ENCODE results near the gene CNIH1. TPM values are rescaled to one million over a fixed set of nuclear protein-coding genes. Genes with fewer than 3 reads are reported as not detected.
A peak's percentile ranks its signal among the peaks of the same experiment; 100 is the strongest.

Gene CNIH1
- 144 TPM for polyA plus RNA-seq (2013, experiment 1 of 2; ENCODE audit: insufficient read length)
- 156 TPM for polyA plus RNA-seq (2013, experiment 2 of 2; ENCODE audit: insufficient read length)

GRCh38 chr14:54440873-54441868, at the start of gene CNIH1:
CNIH1 (minus strand) TSS chr14:54441374; CDS start chr14:54441327, 47 bp downstream.
- peak; percentile 93 for DNase-seq

- no peak for DNase-seq
These were observed 49.4 kb upstream of the CNIH1 start for GRCh38 chr14:54490445-54491175.

- no peak for DNase-seq
These were observed 48.7 kb upstream of the CNIH1 start for GRCh38 chr14:54489731-54490444.

GRCh38 chr14:54489318-54489683, 48.1 kb upstream of the CNIH1 start:
- no peak for DNase-seq

GRCh38 chr14:54488646-54489317, 47.6 kb upstream of the CNIH1 start, which contains the start of gene GMFB:
GMFB (minus strand) TSS chr14:54488980; CDS start chr14:54488927, 53 bp downstream.
- DNase-seq: peak; percentile 96

- no peak for DNase-seq
These were observed 47.1 kb upstream of the CNIH1 start for GRCh38 chr14:54488318-54488645.

GRCh38 chr14:54487771-54488170, 46.6 kb upstream of the CNIH1 start:
- peak; percentile 59 for DNase-seq

GRCh38 chr14:54486685-54487084, 45.5 kb upstream of the CNIH1 start:
- DNase-seq: no peak

- no peak for DNase-seq
These were observed 42.7 kb upstream of the CNIH1 start for GRCh38 chr14:54483846-54484245.

GRCh38 chr14:54483073-54483745, 42.0 kb upstream of the CNIH1 start:
- DNase-seq: no peak

- DNase-seq: no peak
These were observed 40.5 kb upstream of the CNIH1 start for GRCh38 chr14:54481695-54482094.

GRCh38 chr14:54480830-54481562, 39.8 kb upstream of the CNIH1 start:
- DNase-seq: no peak

- DNase-seq: no peak
These were observed 37.6 kb upstream of the CNIH1 start for GRCh38 chr14:54478636-54479215.

GRCh38 chr14:54475911-54476310, 34.7 kb upstream of the CNIH1 start:
- DNase-seq: peak; percentile 35

GRCh38 chr14:54475187-54475899, 34.2 kb upstream of the CNIH1 start:
- DNase-seq: no peak

GRCh38 chr14:54474232-54474793, 33.1 kb upstream of the CNIH1 start:
- DNase-seq: no peak

GRCh38 chr14:54472315-54472714, 31.1 kb upstream of the CNIH1 start:
- DNase-seq: no peak

GRCh38 chr14:54471641-54472040, 30.5 kb upstream of the CNIH1 start:
- no peak for DNase-seq

- no peak for DNase-seq
These were observed 29.5 kb upstream of the CNIH1 start for GRCh38 chr14:54470701-54471100.

Data from fibroblast of skin of scalp (primary cell).